Hematopoietic multipotent progenitor cell treated with erythropoietin and hydrocortisone succinate and interleukin-3 and kit ligand, for 17 days (in vitro differentiated cells): Measurements from ENCODE around the gene CSRNP2.
A peak's percentile ranks its signal among the peaks of the same experiment; 100 is the strongest.
"Not testable (repeated sequence)": the region's sequence is repeated elsewhere in the genome, so short reads cannot be mapped to it uniquely, and the experiment has no call there.

Source experiments
- DNase-seq: peaks from one replicate; pipeline ENCODE4 v3.0.0-alpha.2; 2015; ENCODE audit warnings: low spot score

The CSRNP2 gene

GRCh38 chr12:51083126-51083833, at the start of gene CSRNP2:
Gene CSRNP2, minus strand, starts transcription at chr12:51083596. Its CDS starts 7,035 bp downstream, at chr12:51076561.
- peak; percentile 73 for DNase-seq

DNA sequence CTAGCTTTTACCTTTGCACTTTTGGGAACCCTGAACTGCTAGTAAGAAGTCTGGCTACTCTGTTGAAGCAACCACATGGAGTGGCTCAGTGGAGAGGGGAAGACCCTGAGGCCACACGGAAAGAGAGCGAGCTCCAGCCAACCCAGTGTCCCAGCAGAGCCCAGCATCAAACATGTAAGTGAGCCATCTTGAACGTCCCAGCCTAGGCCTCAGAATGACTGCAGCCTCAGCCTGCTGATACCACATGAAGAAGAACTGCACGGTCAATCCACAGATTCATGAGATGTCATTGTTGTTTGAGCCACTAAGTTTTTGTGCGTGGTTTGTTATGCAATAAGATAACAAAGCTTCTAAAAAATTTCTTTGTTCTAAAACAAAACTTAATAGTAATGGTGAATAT, 49.3 kb upstream of the CSRNP2 start:
- DNase-seq, result no peak

GRCh38 chr12:51131745-51132521, 48.5 kb upstream of the CSRNP2 start:
- DNase-seq, result no peak

DNA sequence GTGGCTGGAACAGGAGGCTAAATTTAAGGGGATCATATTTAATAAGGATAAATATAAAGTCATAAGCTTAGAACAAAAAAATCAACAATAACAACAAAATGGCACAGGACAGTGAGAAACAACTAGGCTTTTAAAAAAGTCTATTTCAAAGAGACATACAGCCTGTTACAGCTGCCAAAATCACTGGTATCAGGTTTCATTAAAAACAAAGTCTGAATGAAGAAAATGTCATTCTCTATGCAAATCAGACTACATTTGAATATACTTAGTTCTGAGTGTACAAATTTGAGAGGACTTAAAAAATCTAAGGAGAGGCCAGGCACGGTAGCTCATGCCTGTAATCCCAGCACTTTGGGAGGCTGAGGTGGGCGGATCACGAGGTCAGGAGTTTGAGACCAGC, 45.5 kb upstream of the CSRNP2 start:
- no peak for DNase-seq

- DNase-seq, result no peak
Measured at GRCh38 chr12:51127050-51127729, 43.8 kb upstream of the CSRNP2 start.

- no peak for DNase-seq
Measured at GRCh38 chr12:51126297-51126696, 42.9 kb upstream of the CSRNP2 start.

DNA sequence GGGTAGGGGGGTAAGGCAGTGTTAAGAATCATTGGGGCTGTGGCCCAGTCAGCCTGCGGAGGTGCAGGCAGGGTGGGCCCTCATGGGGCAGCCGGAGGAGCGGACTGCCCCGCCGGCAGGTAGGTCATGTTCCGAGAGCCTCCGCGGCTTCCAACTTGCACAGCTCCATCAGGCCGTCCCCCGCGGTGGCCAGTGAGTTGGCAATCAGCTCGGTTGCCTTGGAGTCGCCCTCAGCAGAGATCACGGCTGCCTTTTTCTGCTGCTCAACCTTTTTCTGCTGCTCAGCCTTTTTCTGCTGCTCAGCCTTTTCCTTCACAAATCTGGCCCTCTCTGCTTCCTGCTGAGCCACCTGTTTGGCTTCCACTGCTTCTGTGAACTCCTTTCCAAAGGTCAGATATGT, 41.1 kb upstream of the CSRNP2 start:
- DNase-seq, result no peak

DNA sequence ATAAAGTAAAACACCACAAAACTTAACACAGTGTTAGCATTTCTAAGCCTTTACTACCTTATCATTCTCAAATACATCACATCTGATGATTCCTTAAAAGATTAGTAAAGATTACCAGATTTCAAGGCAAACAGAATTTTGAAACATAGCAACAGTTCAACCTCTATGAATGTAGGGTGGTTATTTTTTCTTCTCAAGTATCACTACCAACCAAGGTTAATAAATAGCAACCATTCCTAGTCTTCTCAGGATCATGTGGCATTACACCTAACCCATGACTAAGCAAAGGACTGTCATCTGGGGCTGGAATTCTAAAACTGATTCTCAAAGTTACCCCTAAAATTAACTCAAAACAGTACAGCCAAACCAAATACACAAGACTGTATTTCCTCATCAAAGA, 39.4 kb upstream of the CSRNP2 start:
- DNase-seq, result no peak

- DNase-seq, result no peak
Measured at GRCh38 chr12:51118706-51119105, 35.3 kb upstream of the CSRNP2 start.

DNA sequence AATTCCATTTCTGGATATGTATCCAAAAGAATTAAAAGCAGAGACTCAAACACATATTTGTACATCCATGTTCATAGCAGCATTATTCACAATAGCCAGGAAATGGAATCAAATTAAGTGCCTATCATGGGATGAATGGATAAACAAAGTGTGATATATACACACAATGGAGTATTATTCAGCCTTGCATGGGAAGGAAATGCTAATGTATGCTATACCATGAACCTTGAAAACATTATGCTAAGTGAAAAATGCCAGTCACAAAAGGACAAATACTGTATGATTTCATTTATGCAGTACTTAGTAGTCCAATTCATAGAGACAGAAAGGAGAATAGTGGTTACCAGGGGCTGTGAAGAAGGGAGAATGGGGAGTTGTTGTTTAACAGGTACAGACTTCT, 32.1 kb upstream of the CSRNP2 start:
- no peak for DNase-seq

GRCh38 chr12:51108136-51108535, 24.7 kb upstream of the CSRNP2 start:
- DNase-seq, result no peak

- no peak for DNase-seq
Measured at GRCh38 chr12:51103977-51104376, 20.6 kb upstream of the CSRNP2 start.

GRCh38 chr12:51098611-51099010, 15.2 kb upstream of the CSRNP2 start:
- DNase-seq, result no peak

DNA sequence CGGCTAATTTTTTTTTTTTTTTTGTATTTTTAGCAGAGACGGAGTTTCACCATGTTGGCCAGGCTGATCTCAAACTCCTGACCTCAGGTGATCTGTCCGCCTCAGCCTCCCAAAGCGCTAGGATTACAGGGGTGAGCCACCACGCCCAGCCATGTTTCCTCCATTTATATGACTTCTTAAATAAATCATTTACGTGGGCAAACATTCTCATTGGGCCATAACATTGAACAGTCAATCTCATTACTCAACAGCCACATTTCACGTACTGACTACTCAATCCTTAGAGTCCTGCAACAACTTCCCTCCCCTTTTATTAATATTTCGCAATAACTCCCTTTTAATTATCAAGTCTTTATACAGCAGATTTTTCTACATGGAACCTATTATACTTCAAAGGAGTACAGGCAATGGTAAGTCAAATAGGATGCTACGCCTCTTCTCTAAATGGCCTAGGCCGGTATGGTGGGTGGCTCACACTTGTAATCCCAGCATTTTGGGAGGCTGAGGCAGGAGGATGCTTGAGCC, 7.4 kb upstream of the CSRNP2 start:
- no peak for DNase-seq

DNA sequence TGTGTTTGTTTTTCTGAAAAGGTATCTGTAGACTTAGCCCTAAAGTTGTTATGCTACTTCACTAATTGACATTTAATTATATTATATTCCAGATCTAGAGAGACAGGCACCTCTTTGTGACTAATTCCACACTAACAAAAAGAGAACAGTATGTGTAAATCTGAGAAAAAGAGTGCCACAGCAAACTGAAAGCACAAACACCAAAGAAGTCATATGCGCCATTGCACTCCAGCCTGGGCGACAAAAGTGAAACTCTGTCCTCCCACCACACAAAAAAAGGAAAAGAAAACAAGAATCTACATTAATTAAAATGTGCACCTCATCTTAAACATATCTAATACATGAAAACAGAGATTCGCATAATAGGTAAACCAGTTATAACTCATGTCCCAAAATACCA, 4.4 kb upstream of the CSRNP2 start:
- no peak for DNase-seq

DNA sequence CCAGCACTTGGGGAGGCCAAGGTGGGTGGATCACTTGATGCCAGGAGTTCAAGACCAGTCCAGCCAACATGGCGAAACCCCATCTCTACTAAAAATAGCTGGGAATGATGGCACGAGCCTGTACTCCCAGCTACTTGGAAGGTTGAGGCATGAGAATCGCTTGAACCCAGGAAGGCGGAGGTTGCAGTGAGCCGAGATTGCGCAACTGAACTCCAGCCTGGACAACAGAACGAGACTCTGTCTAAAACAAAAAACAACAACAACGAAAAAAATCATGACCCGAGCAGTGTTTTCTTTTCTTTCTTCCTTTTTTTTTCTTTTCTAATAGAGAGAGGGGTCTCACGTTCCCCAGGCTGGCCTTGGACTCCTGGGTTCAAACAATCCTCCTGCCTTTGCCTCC, 3.5 kb upstream of the CSRNP2 start:
- no peak for DNase-seq

DNA sequence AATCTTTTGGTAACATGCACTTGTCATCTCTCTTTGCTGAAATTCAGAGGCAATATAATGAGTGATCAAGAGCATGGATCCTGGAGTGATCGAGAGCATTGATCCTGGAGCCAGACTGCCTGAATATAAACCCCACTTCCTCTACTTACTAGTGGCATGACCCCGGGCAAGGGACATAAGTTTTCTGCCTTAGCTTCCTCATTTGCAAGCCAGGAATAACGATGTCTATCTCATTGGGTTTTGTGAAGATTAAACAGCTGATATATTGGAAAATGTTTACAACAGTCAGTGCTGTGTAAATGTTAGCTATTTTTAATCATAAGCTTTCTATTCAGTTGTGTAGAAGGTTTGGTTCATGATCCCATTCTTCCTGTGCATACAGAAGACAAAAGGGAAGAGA, 2.4 kb upstream of the CSRNP2 start:
- DNase-seq, result no peak

- DNase-seq, result peak; percentile 13
Measured at GRCh38 chr12:51082561-51083125, 753 bp downstream of the CSRNP2 start.

GRCh38 chr12:51081421-51081820, 2.0 kb downstream of the CSRNP2 start:
- DNase-seq, result no peak

DNA sequence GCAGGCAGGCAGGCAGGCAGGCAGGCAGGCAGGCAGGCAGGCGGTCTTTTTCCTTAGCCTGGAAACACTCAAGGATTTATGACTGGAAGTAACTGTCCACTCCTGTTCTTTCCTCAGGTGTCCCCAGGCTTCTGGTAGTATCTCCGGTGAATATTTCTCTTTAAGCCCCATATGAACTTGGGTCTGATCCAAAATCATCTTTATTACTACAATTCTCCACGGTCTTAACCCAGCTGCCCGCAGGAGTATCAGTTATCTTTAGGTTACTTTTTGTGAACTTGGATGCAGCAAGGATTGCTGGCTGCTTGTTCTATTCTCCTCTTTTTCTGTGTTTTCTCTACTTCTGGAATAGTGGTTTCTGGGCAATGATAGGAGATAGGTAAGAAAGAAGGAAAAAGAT, 3.3 kb downstream of the CSRNP2 start:
- DNase-seq, result no peak

- not testable (repeated sequence) for DNase-seq
Measured at GRCh38 chr12:51078866-51079265, 4.5 kb downstream of the CSRNP2 start.

GRCh38 chr12:51078346-51078745, 5.0 kb downstream of the CSRNP2 start:
- not testable (repeated sequence) for DNase-seq
